ENCODE measurements around the gene RNF223. TPM values are rescaled to one million over a fixed set of nuclear protein-coding genes. Genes with fewer than 3 reads are reported as not detected.

The RNF223 gene
- total and polyA plus RNA-seq, 4 donors, result 0.14 TPM; not detected in 3

- 82% methylated on average over 30 of the region's 30 CpGs for WGBS
- Histone ChIP-seq H3K9me3 (ENCODE audit: control insufficient read depth in 4 of 4, low read length in 3 of 4) (no peaks in the 10 kb centered on the region), H3K9ac (ENCODE audit: low read depth in 1 of 2, low read length in 2 of 2) (no peak overlapping the region), H3K4me3 (ENCODE audit: low read depth in 1 of 3, low read length in 3 of 3) (no peak overlapping the region), H3K27ac (ENCODE audit: low read depth in 1 of 2, low read length in 2 of 2) (no peak overlapping the region), H3K36me3 (ENCODE audit: control insufficient read depth in 4 of 4, insufficient read depth in 3 of 4, low read depth in 1 of 4, low read length in 3 of 4) (no peaks in the 10 kb centered on the region), H3K27me3 (ENCODE audit: control insufficient read depth in 4 of 4, insufficient read depth in 4 of 4, low read length in 3 of 4) (peaks cover 0 to 3% (median 0%) of the 10 kb centered on the region in 4 donors), H3K4me1 (ENCODE audit: control insufficient read depth in 4 of 4, insufficient read depth in 4 of 4, low read length in 3 of 4) (peaks cover 9 to 21% (median 18%) of the 10 kb centered on the region in 4 donors)
- no peak for DNase-seq (ENCODE audit: low spot score)
- TF ChIP-seq EGR1 (IDR thresholded peaks at IDR 0.05; ENCODE audit: low read depth in 2 of 2) (no peak), FOXA2 (IDR thresholded peaks at IDR 0.05) (no peak), CTCF (IDR thresholded peaks at IDR 0.05; ENCODE audit: low read depth, low read length, missing input control) (no peak), ZBTB33 (IDR thresholded peaks at IDR 0.05) (no peak), HNF4G (IDR thresholded peaks at IDR 0.05) (no peak), SP1 (IDR thresholded peaks at IDR 0.05) (no peak), HNF4A (conservative IDR thresholded peaks at IDR 0.05) (peak in 1 of 2 donors; percentile 15)
These were observed 36.5 kb downstream of the RNF223 start for GRCh38 chr1:1037366-1038327.

GRCh38 chr1:1035291-1035943 lies 38.7 kb downstream of the RNF223 start:
- Histone ChIP-seq H3K4me3 (ENCODE audit: low read depth in 1 of 3, low read length in 3 of 3) (no peak overlapping the region), H3K36me3 (ENCODE audit: control insufficient read depth in 4 of 4, insufficient read depth in 3 of 4, low read depth in 1 of 4, low read length in 3 of 4) (no peaks in the 10 kb centered on the region), H3K9me3 (ENCODE audit: control insufficient read depth in 4 of 4, low read length in 3 of 4) (no peaks in the 10 kb centered on the region), H3K4me1 (ENCODE audit: control insufficient read depth in 4 of 4, insufficient read depth in 4 of 4, low read length in 3 of 4) (peaks cover 12 to 22% (median 20%) of the 10 kb centered on the region in 4 donors), H3K27ac (ENCODE audit: low read depth in 1 of 2, low read length in 2 of 2) (no peak overlapping the region), H3K27me3 (ENCODE audit: control insufficient read depth in 4 of 4, insufficient read depth in 4 of 4, low read length in 3 of 4) (peaks cover 0 to 3% (median 1%) of the 10 kb centered on the region in 4 donors), H3K9ac (ENCODE audit: low read depth in 1 of 2, low read length in 2 of 2) (no peak overlapping the region)
- no peak for DNase-seq (ENCODE audit: low spot score)
- no peak for TF ChIP-seq MAX (IDR thresholded peaks at IDR 0.05)
- TF ChIP-seq HNF4A (conservative IDR thresholded peaks at IDR 0.05), result no peak
- TF ChIP-seq EGR1 (IDR thresholded peaks at IDR 0.05; ENCODE audit: low read depth in 2 of 2), result no peak
- TF ChIP-seq CTCF (IDR thresholded peaks at IDR 0.05; ENCODE audit: low read depth, low read length, missing input control), result no peak
- no peak for TF ChIP-seq ZBTB33 (IDR thresholded peaks at IDR 0.05)
- 96% methylated on average over 19 of the region's 19 CpGs for WGBS

Data from liver (tissue), 9 donors.